Natural killer cell treated with Interleukin-12 subunit alpha and Interleukin-12 subunit beta and Interleukin-15 and Interleukin-18, amount 100 ng/mL, for 72 hours (primary cell): ENCODE results near the gene BICDL1. TPM values are rescaled to one million over a fixed set of nuclear protein-coding genes. Genes with fewer than 3 reads are reported as not detected.

Experiments used
- ATAC-seq, 2 donors: fragments of 150-1000 bp; cut with Tn5 transposase in 1 of 2; sonication (Bioruptor Pico), chemical (Tn5 transposase) in 1 of 2; 2 replicates each; pipeline ENCODE4 v1.10.0; 2021
- DNase-seq: peaks from one replicate; pipeline ENCODE4 v3.0.0; 2022; ENCODE audit warnings: low spot score
- H3K27ac Mint-ChIP-seq, 2 donors: 1 replicate in 1 of 2; 2 replicates in 1 of 2; pipeline ENCODE4 v1.8.0; 2022; ENCODE audit warnings: mixed read lengths in 2 of 2, mild to moderate bottlenecking in 1 of 2, moderate library complexity in 1 of 2
- H3K27me3 Mint-ChIP-seq, 2 donors: 1 replicate in 1 of 2; 2 replicates in 1 of 2; pipeline ENCODE4 v1.8.0; 2022; ENCODE audit warnings: mixed read lengths in 2 of 2
- H3K36me3 Mint-ChIP-seq: one replicate; pipeline ENCODE4 v1.8.0; 2022; ENCODE audit warnings: mixed read lengths
- H3K4me1 Mint-ChIP-seq, 2 donors: 1 replicate in 1 of 2; 2 replicates in 1 of 2; pipeline ENCODE4 v1.8.0; 2022; ENCODE audit warnings: low read depth in 2 of 2, mixed read lengths in 2 of 2, mild to moderate bottlenecking in 1 of 2
- H3K4me3 Mint-ChIP-seq: one replicate; pipeline ENCODE4 v1.8.0; 2022; ENCODE audit warnings: mixed read lengths
- H3K9me3 Mint-ChIP-seq: 2 replicates; pipeline ENCODE4 v1.8.0; 2022; ENCODE audit warnings: mixed read lengths
- total RNA-seq, 2 donors: library from RNA; stranded (reverse); gene quantifications; one replicate each; pipeline ENCODE4 v1.2.3, GENCODE V29; 2022

Gene BICDL1
- total RNA-seq, 2 donors from 2014 or later: 4.3 to 9.8 TPM

DNA sequence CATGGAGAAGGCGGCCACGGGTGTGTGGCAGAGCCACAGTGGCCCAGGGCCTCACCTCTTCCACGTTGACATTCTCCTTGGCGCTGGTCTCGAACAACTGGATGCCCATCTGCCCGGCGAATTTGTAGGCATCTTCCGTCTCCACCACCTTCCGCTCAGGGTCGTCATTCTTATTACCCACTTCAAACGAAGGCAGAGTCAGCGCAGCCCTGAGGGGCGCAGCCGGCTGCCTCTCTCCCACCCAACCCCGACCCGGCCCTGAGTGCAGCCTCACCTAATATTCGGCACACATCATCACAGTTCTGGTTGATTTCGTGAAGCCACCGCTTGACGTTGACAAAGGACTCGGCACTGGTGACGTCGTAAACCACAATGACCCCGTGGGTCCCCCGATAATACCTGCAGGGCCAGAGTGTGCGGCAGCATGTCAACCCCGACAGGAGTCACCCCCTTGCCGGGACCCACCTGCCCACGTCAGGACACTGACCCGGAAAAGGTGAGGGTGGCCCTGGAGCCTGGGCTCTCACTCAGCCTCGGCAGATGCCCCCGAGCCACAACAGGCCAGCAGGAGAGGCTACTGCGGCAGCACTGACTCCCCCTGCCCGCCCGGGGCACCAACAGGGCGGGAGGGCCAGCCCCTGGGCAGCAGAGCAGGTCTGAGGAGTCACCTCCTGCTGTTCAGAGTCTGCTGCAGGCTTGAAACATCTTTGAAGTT is 109.9 kb downstream of the BICDL1 start:
- DNase-seq: no peak
- H3K27me3 Mint-ChIP-seq: no peaks in the 10 kb centered on the region
- no peak for ATAC-seq
- no peak overlapping the region for H3K4me3 Mint-ChIP-seq
- no peak overlapping the region for H3K27ac Mint-ChIP-seq
- H3K4me1 Mint-ChIP-seq: peaks cover 20 to 23% of the 10 kb centered on the region in 2 donors
- H3K36me3 Mint-ChIP-seq: no peaks in the 10 kb centered on the region
- H3K9me3 Mint-ChIP-seq: no peaks in the 10 kb centered on the region

DNA sequence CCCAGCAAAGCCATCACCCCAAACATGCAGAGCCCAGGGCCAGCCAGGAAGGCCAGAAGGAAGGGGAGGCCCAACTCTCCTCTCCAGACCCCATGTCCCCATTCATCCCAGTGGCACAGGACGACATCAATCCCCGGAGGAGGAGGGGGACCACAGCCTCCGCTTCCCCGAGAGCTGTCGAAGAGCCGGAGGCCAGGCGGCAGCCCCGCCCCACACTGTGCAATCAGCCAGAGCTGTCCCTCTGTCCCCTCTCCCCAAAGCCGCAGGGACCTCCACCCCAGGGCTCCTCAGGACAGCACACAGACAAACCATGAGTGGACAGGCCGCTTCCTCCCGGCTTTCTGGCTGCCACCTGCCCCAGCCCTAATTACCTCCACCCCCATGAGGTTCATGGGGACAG is 110.7 kb downstream of the BICDL1 start:
- DNase-seq: no peak
- ATAC-seq: no peak
- peak overlapping the region in 1 of 2 donors; percentile 27 for H3K27ac Mint-ChIP-seq
- peaks cover under 1% of the 10 kb centered on the region for H3K36me3 Mint-ChIP-seq
- H3K9me3 Mint-ChIP-seq: no peaks in the 10 kb centered on the region
- H3K27me3 Mint-ChIP-seq: no peaks in the 10 kb centered on the region
- peaks cover 19 to 22% of the 10 kb centered on the region in 2 donors for H3K4me1 Mint-ChIP-seq
- no peak overlapping the region for H3K4me3 Mint-ChIP-seq

DNA sequence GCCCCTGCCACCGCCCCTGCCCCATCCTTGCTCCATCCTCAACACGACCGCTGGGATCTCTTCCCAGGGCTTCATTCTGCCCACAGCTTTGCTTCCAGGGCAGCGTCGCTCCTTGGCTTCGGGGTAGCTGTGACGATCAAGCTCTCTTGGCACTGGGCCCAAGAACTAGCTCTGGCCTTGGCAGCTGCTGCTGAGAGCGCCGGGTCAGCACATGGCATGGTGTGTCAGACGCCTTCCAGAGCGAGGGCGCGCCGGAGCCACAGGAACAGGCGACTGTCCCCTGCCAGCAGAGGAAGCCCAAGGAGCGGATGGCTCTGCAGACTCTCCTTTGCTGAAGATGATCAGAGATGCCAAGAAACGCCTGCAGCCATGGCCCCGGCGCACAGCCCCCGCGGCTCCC is 111.6 kb downstream of the BICDL1 start:
- Mint-ChIP-seq H3K27me3 (no peaks in the 10 kb centered on the region), H3K4me1 (peaks cover 23 to 27% of the 10 kb centered on the region in 2 donors), H3K9me3 (no peaks in the 10 kb centered on the region), H3K4me3 (no peak overlapping the region), H3K27ac (peak overlapping the region in 1 of 2 donors; percentile 27), H3K36me3 (peaks cover 6% of the 10 kb centered on the region)
- no peak for ATAC-seq
- no peak for DNase-seq

DNA sequence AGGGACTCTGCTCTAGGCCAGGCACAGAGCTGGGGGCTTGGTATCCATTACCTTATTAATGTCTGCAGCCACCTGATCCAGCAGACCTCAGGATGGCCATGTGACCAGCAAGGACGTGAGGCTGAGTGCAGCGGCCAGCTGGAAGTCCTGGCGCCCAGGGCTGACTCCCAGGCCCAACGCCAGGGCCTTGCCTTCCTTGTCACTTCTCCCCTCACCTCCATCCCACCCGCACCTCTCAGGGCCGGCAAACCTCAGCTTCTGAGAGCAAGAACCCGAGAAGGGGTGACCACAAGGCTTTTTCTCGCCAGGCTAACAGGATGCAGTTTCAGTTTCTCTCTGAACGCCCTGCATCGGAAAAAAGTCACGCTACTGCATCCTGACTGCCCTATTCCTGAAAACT is 112.1 kb downstream of the BICDL1 start:
- ATAC-seq (peak; percentile 82 to 85), DNase-seq (peak; percentile 79)
- peaks cover 23 to 31% of the 10 kb centered on the region in 2 donors for H3K4me1 Mint-ChIP-seq
- peaks cover 6% of the 10 kb centered on the region for H3K36me3 Mint-ChIP-seq
- no peaks in the 10 kb centered on the region for H3K9me3 Mint-ChIP-seq
- peak overlapping the region; percentile 88 for H3K4me3 Mint-ChIP-seq
- H3K27me3 Mint-ChIP-seq: no peaks in the 10 kb centered on the region
- peak overlapping the region; percentile 83 to 85 for H3K27ac Mint-ChIP-seq

DNA sequence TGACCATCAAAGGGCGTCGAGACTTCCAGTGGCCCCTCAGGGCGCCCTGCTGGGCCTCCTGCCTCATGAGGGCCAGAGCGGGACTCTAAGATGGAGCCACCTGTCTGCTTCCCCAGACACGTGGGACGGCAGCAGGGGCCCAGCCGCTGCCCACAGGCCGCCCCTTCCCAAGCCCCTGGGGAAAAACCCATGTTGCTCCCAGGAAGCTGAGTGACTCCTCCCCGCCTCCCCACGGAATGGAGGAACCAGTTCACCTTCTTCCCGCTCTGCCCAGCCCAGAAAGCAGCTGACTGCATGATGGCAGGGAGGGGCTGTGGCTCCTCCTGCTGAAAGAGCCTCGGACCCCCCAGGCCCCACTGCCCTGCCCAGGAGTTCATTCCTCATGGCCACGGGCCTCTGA is 112.6 kb downstream of the BICDL1 start:
- H3K36me3 Mint-ChIP-seq: peaks cover 6% of the 10 kb centered on the region
- DNase-seq: no peak
- no peaks in the 10 kb centered on the region for H3K9me3 Mint-ChIP-seq
- peak overlapping the region; percentile 88 for H3K4me3 Mint-ChIP-seq
- peak; percentile 22 to 51 for ATAC-seq
- no peaks in the 10 kb centered on the region for H3K27me3 Mint-ChIP-seq
- peaks cover 23 to 33% of the 10 kb centered on the region in 2 donors for H3K4me1 Mint-ChIP-seq
- H3K27ac Mint-ChIP-seq: peak overlapping the region; percentile 83 to 85

DNA sequence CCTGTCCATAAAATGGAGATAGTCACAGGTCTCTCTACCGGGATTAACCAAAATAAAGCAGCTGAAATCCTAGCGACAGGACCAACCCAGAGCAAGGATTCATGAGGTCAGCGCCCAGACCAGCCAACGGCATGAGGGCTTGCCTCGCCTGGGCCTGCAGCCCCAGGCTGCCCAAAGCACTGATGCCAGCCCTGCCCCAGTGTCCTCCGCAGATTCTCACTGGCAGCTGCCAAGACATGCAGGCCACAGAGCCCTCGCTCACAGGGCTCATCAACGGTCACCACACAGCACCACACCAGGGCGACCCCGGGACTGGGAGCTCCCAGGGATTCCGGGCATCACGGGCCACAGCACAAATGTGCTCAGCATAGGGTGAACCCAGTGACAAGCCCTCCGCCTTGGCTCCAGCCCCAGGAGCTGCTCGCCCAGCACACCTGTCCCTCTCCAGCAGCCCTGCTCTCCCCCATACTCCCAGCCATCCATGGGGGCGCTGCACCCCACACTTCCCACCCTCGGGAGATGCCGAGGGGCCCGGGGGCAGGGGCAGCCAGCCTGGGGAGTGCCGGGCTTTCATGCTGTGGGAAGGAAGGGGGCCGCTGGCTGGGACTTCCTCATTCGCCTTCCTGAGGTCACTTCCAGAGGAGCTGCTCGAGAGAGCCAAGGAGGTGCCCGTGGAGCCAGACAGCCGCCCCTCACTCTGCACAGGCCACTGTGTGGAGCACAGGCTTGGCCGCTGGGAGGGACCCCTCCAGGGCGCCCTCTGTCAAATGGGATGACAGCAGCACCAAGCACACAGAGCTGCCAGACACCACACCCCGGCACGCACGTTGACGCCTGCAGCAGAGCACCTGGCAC is 113.4 kb downstream of the BICDL1 start:
- H3K9me3 Mint-ChIP-seq: no peaks in the 10 kb centered on the region
- peaks cover 23 to 33% of the 10 kb centered on the region in 2 donors for H3K4me1 Mint-ChIP-seq
- ATAC-seq (no peak), DNase-seq (no peak)
- peak overlapping the region; percentile 83 to 85 for H3K27ac Mint-ChIP-seq
- peak overlapping the region; percentile 88 for H3K4me3 Mint-ChIP-seq
- peaks cover 6% of the 10 kb centered on the region for H3K36me3 Mint-ChIP-seq
- no peaks in the 10 kb centered on the region for H3K27me3 Mint-ChIP-seq

DNA sequence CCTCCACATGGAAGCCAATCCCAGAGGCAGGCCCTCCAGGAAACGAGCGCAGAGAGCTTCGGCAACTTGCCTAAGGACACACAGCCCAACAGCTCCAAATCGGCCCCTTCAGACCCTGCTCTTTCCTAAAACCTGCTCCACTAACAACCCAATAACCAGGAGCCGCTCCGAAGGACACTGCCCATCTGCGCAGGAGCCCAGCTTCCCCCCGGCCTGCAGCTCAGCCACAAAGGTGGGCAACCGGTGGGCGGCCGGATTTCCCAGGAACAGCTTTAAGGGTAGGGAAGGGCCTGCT is 114.0 kb downstream of the BICDL1 start:
- Mint-ChIP-seq H3K9me3 (no peaks in the 10 kb centered on the region), H3K27me3 (no peaks in the 10 kb centered on the region), H3K4me1 (peaks cover 27 to 35% of the 10 kb centered on the region in 2 donors), H3K4me3 (no peak overlapping the region), H3K36me3 (peaks cover 6% of the 10 kb centered on the region), H3K27ac (no peak overlapping the region)
- ATAC-seq (no peak), DNase-seq (no peak)

DNA sequence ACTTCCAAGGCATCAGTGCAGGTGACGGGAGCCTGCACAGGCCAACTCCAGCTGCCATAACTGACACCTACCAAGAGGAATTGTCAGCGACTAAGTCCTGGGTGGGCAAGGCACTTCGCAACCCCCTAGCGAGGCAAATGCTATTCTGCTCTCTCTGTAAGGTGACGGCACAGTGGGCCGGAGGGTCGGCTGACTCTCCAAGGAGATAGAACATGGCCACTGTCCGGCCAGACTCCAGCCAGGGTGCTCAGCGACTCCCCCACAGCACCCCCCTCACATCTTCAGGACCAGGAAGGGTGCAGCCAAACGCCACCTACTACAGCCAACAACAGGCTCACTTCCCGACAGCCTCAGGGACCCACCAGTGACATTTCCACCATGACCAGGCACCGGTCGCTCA is 114.3 kb downstream of the BICDL1 start:
- Mint-ChIP-seq H3K4me1 (peaks cover 29 to 35% of the 10 kb centered on the region in 2 donors), H3K27ac (no peak overlapping the region), H3K36me3 (peaks cover 6% of the 10 kb centered on the region), H3K9me3 (no peaks in the 10 kb centered on the region), H3K4me3 (no peak overlapping the region), H3K27me3 (no peaks in the 10 kb centered on the region)
- DNase-seq (no peak), ATAC-seq (no peak)

DNA sequence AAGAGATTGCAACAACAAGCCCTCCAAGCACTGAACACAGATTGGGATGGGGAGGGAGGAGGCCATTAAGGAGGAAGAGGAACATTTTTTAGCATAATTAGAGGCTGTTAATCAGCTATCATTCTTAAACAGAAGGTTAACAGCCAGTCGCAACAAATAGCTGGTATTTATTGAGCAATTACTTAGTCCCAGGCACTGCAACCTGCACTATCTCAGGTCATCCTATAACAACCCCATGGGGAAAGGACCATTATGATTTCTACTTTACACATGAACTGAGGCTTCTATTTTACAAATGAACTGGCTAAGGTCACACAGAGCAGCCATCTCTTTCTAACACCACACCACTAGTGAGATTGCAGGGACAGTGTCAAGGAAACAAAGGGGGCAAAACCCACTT is 117.1 kb downstream of the BICDL1 start:
- ATAC-seq (no peak), DNase-seq (no peak)
- no peaks in the 10 kb centered on the region for H3K27me3 Mint-ChIP-seq
- no peaks in the 10 kb centered on the region for H3K9me3 Mint-ChIP-seq
- peak overlapping the region in 1 of 2 donors; percentile 31 for H3K27ac Mint-ChIP-seq
- peaks cover 6% of the 10 kb centered on the region for H3K36me3 Mint-ChIP-seq
- no peak overlapping the region for H3K4me3 Mint-ChIP-seq
- H3K4me1 Mint-ChIP-seq: peaks cover 44 to 45% of the 10 kb centered on the region in 2 donors

DNA sequence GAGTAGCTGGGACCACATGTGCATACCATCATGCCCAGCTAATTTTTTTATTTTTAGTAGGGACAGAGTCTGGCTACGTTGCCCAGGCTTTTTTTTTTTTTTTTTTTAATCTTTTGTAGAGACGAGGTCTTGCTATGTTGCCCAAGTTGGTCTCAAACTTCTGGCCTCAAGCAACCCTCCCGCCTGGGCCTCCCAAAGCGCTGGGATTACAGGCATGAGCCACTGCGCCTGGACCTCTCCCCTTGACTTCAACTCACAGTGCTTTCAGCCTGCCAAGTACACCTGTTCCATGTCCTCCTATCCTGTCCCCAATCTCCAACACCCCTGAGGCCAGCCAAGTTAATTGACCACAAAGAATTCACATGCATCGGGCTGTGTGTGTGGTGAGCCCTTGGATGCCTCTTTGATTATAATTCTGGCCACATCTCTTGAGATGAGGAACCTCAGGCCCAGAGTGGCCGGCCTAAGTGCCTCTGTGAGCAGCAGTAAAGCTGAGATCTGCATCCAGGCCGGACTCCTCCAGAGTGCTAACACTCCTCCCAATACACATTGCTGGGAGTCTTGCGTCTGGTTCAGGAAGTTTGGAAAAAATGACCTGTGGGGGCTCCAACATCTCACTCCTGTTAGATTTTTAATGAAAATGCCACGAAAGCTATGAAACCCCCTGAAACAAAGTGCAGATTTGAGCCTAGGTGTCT is 120.7 kb downstream of the BICDL1 start:
- peak overlapping the region; percentile 83 for H3K4me3 Mint-ChIP-seq

DNA sequence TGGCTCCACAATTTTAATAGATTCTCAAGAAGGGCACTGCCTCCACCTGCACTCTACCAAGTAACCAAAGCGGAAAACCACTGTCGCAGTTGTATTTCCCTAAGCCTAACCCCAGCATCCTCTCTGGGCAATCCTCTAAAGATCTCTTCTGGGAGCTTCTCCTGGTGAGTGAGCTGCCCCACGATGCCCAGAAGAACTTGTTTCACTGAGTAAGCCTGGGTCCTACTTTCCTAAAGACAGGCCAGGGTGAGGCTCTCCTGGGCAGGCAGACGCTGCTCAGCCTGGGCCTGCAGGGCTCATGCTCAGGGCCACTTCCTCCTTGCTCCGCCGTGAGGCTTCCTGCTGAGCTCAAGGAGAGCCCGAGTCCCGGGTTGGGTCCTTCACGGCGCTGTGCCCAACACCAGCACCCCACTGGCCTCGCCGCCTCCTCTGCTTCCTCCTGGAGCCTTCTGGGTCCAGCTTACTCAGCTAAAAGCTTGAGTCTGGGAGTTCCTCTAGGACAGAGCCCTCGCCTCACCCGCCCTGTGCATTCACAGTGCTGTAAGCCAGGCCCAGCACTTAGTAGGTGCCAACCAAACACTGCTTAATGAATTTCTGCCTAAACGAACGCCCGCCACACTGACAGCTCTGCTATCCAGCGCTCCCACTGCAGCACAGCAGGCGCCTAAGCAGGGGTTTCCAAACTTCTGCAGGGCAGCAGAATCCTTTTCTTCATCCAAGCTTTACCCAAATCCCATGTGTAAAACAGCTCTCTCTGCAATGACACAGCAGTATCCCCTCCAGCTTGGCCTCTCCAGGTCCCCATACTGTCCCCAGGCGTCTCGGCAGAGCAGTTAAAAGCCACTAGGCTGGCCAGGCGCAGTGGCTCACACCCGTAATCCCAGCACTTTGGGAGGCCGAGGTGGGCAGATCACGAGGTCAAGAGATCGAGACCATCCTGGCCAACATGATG is 121.8 kb downstream of the BICDL1 start:
- Mint-ChIP-seq H3K4me3 (peak overlapping the region; percentile 83), H3K27me3 (no peaks in the 10 kb centered on the region), H3K27ac (peak overlapping the region; percentile 84 to 90), H3K4me1 (peaks cover 58 to 61% of the 10 kb centered on the region in 2 donors), H3K36me3 (peaks cover 9% of the 10 kb centered on the region), H3K9me3 (no peaks in the 10 kb centered on the region)
- DNase-seq (peak; percentile 77), ATAC-seq (peak; percentile 91 to 94)

More for the DNA sequence above, 120.7 kb downstream of the BICDL1 start:
- no peaks in the 10 kb centered on the region for H3K9me3 Mint-ChIP-seq
- H3K4me1 Mint-ChIP-seq: peaks cover 53 to 56% of the 10 kb centered on the region in 2 donors
- no peaks in the 10 kb centered on the region for H3K27me3 Mint-ChIP-seq
- peaks cover 5% of the 10 kb centered on the region for H3K36me3 Mint-ChIP-seq
- H3K27ac Mint-ChIP-seq: peak overlapping the region; percentile 84 to 90
- ATAC-seq (no peak), DNase-seq (no peak)

DNA sequence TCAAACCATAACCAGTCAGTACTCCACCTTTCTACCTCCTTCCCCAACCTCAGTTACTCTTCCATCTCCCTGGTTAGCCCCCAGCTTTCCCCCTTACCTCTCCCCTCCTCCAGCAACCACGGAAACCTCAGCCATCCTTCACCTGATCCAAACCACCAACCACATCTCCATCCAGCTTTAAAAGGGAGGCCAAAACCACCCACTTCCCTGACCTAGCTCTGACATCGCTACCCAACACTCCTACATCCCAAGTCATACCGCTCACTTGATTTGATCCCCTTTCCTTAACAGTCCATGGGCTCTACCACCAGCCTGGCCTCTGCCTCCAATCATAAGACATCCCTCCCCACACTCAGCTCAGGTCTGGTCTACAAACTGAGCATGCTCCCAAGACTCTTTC is 126.0 kb downstream of the BICDL1 start:
- Mint-ChIP-seq H3K27ac (peak overlapping the region; percentile 60 to 91), H3K27me3 (no peaks in the 10 kb centered on the region), H3K9me3 (no peaks in the 10 kb centered on the region), H3K36me3 (peaks cover 13% of the 10 kb centered on the region), H3K4me3 (peak overlapping the region; percentile 89), H3K4me1 (peaks cover 73 to 74% of the 10 kb centered on the region in 2 donors)
- ATAC-seq (no peak), DNase-seq (no peak)
